NCI-H69 (cell line): ENCODE results near the gene TMEM163.
"Not testable (repeated sequence)": the region's sequence is repeated elsewhere in the genome, so short reads cannot be mapped to it uniquely, and the experiment has no call there.

Experiments used
- DNase-seq: peaks from one replicate; lab custom pipeline; 2025; lab: John Stamatoyannopoulos, UW

The TMEM163 gene

DNA sequence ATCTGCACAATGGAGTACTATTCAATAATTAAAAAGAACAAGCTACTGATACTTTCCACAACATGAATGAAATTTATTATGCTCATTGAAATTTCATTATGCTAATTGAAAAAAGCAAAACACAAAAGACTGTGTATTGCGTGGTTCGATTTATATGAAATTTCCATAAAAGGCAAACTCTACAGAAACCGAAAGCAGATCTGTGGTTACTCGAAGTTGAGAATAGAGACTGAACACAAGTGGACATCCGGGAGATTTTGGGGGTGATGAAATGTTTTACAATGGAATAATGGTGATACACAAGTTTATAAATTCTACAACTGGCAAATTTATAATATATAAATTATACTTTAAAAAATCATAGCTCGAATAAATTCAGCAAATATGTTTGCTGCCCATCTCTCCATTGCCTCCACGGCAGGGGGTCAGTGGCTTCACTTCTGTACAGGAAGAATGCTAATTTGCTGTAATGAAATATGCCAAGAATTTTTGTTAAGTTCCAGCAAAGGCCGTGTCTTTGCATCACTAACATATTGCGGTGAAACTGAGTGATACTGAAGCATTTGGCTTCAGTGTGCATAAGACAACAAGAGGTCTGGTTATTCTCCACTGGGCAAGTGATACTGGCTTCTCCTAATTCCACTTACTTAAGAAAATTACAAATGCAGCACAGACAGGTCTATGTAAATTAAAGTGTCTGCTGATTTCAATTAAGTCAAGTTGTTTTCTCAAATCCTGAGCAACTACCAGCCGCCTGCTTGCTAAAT, 96.7 kb downstream of the TMEM163 start:
- DNase-seq: no peak

DNA sequence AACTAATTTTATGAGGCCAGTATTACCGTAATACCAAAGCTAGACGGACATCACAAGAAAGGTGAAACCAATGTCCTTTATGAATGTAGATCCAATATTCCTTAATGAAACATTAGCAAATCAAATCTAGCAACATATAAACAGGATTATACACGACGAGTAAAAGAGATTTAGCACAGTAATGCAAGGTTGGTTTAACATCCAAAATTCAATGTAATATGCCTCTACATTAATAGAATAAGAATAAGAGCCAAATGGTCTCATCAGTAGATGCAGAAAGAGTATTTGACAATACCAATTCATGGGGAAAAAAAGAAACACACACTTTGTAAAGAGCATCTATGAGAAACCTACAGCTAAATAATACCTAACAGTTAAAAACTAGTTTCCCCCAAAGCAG, 99.5 kb downstream of the TMEM163 start:
- DNase-seq: no peak

DNA sequence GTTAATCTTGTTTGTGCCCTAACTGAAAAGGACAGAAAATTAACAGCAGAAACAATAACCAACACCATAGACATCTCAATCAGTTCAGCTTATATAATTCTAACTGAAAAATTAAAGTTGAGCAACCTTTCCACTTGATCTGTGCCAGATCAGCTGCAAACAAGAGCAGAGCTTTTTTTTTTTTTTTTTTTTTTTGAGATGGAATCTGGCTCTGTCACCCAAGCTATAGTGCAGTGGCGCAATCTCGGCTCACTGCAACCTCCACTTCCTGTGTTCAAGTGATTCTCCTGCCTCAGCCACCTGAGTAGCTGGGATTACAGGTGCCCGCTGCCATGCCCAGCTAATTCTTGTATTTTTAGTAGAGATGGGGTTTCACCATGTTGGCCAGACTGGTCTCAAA, 103.3 kb downstream of the TMEM163 start:
- DNase-seq: not testable (repeated sequence)

DNA sequence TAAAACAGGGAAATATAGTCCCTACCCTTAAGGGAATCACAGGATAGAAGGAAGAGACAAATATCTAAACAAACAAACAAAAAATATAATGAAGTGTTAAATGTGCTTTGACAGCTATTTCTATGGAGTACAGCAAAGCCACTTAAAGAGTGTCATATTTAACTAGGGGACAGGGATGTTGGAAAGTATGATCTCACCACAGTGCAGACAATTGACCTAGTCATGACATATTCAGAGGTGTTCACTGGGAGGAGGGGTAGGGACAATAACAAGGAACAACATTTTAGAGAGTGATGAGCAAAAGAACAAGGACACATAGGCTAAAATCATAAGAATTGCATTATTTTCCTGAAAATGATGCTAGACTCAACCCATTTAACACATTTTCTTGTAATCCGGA, 107.5 kb downstream of the TMEM163 start:
- DNase-seq: no peak

DNA sequence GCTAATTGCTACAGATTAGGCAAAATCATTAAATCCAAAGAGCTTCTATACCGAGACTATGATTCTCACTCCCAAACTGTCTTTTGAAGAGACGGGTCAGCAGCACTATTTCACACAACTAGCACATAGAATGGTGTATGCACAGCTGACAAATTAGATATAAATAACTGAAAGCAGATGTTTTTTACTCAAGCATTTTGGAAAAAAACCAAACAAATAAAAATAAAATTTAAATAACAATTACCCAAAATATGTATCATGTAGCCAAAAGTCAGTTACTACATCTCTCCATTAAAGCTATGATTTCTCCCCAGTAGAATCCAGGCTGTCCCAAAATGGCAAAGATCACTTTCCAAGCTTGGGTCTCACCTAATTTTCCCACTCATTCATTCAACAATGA, 107.9 kb downstream of the TMEM163 start:
- no peak for DNase-seq

DNA sequence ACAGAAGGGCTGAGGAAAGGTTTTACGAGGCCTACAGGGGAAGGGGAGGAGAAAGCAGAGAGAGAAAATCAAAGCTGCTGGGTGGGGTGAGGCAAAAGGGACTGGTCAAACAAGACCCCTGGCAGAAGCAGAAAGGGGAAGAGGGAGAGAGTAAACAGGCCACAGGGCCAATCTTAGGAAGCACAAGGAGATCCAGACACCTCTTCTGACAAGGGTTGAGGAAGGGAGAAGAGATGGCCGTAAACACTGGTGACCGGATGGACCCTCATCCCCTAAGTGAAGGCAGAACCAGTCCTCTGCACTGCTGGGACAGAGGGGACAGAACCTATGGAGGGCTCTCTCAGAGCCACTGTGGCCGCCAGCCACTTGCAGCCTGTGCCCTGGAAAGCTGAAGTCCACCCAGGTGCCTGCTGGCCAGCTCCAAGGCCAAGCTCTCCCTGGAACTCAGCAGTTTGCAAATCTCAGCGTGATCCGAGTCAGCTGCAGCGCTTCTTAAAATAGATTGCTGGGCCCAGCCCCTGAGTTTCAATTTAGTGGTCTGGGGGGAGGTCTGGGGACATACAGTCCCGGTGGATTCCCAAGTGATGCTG, 108.8 kb downstream of the TMEM163 start:
- no peak for DNase-seq

DNA sequence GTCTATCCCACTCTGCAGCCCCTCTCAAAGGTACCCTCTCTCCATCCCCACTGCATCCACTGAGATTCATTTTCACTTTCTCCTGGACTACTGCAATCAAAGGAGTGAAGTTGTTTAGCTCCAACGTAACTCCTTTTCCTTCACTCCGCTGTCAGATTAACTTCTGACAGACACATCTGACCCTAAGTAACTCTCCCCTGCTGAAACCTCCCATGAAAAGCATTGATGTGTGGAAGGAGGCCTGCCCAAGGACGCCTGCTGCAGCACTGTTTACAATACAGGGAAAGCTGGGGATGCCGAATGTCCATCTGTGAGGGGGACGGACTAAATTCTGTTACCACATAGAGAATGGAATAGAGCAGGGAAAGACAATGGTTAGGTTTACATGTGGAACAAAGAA, 114.8 kb downstream of the TMEM163 start:
- no peak for DNase-seq

DNA sequence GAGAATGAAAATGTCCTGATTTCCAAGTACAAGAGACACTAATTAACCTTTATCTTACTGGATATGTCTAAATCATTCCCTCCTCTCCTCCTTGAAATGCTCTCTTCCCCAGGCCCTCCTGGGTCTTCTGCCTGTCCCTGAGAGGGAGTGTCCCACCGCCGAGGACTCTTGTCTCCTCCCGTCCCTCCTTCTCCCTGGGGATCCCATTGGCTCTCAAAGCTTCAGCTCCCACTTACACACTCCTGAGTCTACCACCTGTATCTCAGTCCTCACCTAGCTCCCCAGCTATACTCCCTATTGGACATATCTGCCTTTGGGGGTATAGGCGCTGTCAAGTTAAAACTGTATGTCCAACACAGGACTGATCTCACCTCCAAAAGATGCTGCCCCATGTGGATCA, 116.1 kb downstream of the TMEM163 start:
- no peak for DNase-seq

DNA sequence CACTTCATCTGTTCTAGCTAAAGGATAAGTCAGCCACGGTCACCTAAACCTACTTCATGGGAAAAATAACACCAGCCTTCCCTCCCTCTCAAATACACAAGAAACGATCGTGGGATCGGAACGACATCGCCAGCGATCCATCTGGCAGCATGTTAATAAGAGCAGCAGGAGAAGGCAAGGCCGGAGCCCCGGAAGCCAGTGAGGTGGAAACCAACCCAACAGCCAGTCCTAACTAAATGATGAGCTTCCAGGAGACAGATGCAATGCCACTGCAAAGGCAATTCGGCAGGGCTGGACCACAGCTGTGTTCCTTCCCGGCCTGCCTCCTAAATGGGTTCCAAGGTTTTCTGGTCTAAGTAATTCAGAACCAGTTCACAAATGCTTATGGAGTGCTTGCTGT, 117.5 kb downstream of the TMEM163 start:
- DNase-seq: no peak

DNA sequence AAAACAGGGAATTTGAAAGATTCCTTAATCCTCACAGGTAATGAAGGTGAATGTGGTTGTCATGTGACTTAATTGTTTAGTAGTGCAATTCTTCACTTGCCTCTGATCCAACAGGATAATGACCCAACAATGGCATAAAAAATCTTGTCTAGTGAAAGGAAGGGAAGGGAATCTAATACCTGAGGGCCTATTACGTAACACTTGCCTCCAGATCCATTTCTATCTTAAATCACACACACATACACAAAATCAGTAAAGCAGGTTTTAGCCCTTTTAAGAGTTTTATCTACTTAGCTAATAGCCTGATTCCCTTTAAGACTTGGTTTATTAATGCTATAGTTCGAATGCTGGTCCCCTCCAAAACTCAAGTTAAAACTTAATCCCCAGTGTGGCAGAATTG, 118.6 kb downstream of the TMEM163 start:
- no peak for DNase-seq

DNA sequence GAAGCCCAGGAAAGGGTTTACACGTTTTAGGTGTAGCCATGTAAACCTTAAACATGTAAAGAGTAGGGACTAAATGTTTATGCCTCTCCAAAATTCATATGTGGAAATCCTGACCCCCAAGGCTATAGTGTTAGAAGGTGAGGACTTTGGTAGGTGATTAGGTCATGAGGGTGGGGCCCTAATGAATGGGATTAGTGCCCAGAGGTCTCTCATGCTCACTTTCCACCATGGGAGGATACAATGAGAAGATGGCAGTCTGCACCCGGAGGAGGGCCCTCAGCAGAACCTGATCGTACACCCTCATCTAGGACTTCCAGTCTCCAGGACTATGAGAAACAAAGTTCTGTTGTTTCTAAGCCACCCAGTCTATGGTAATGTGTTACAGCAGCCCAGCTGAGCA, 119.6 kb downstream of the TMEM163 start:
- no peak for DNase-seq

DNA sequence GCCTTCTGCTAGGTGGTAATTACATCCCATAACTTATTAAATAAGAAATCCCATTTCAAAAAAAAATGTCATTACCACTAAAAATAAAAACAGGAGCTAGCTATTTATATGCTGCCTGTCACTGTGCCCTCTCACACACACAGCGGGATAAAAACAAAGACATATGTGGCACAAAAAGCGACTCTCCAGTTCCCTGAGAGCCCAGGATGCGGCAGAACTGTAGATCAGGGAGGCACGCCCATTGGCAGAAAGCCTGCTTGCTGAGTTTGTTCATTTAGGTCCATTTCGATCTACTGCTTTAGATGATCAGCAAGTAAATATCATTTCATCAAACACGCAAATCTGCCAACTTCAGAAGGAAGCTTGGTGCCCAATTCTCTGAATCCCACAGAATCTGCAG, 124.4 kb downstream of the TMEM163 start:
- DNase-seq: peak; percentile 100

DNA sequence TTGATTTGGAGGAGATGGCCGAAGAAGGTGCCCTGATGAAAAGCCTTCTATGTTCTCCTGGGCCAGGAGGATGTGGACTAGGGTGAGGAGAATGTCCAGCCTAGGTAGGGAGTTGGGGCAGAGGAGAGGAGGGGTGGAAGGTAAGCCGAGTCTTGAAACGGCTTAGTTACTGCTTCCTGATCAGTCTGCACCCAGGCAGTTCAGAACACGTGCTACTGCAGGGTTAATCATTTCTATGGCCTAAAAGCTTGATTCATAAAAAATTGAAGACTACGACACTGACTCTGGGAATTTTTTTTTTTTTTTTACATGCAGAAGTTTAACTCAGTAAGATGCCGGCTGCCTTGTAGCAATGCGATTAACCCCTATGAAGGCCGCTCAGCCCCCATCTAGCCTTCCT, 125.3 kb downstream of the TMEM163 start:
- DNase-seq: no peak

DNA sequence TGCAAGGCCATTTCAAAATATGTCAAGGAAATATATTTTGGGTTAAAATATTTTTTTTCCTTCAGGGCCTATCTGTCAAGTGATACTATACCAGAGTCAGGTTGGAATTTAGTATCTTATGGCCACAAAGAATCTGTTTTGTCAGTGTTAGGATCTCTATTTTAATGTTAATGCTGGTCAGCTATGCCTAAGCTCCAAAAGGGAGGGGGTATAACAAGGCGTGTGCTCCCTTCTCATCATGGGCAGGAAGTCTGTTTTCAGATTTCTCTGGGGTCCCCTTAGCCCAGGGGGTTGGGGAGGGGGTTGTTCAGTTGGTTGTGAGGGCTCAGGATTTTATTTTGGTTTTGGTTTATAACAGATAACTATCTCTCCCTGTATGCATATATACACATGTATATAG, 126.4 kb downstream of the TMEM163 start:
- no peak for DNase-seq

DNA sequence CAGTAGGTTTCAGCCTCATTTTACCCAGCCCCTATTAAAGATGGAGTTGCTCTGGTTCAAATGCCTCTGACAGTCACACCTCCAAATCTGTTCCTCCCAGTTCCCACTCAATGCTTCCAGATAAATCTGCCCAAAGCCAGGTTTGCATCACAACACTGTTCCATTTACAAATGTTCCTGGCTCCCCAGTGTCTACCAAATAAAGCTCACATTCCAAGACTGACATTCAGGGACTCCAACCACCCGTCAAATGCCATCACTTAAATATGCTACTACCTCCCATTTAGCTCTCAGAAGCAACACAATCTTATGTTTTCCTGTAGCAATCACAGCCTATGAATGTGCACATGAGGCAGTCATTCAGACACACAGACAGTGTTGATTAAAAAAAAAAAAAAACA, 127.3 kb downstream of the TMEM163 start:
- no peak for DNase-seq

DNA sequence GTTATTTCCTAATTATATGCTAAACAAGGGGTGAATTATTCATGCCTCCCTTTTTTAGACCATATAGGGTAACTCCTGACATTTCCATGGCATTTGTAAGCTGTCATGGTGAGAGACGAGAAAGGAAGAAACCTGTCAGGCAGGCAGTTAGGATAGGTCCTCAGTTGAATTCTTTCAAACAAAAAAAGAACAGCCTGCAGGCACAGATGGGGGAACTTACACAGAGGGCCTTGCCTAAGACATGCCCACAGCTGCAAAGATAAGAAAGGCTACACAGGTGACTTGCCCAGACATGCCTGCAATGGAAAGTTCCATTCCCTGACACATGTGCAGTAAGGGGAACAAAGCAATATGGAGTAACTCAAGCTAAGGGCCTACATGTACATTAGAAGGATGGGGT, 128.1 kb downstream of the TMEM163 start:
- no peak for DNase-seq

DNA sequence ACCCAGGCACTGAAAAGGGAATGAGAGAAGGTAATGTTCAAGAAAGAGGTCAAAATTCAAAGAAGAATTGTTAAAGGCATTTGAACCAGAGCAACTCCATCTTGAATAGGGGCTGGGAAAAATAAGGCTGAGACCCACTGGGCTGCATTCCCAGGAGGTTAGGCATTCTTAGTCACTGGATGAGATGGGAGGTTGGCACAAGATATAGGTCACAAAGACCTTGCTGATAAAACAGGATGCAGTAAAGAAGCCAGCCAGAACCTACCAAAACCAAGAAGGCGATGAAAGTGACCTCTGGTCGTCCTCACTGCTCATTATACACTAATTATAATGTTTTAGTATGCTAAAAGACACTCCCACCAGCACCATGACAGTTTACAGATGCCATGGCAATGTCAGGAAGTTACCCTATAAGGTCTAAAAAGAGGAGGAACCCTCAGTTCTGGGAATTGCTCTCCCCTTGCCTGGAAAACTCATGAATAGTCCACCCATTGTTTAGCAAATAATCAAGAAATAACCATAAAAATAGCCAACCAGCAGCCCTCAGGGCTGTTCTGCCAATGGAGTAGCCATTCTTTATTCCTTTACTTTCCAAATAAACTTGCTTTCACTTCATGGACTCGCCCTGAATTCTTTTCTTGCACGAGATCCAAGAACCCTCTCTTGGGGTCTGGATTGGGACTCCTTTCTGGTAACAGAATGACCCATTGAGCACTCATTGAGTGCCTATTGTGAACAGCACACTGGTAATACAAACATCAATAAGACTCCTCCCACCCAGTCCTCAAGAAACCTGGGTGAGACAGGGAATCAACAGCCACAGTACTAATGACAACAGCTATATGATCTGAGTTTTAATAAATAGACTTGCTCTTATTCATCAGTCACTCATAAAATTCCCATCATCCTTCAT, 129.4 kb downstream of the TMEM163 start:
- not testable (repeated sequence) for DNase-seq

DNA sequence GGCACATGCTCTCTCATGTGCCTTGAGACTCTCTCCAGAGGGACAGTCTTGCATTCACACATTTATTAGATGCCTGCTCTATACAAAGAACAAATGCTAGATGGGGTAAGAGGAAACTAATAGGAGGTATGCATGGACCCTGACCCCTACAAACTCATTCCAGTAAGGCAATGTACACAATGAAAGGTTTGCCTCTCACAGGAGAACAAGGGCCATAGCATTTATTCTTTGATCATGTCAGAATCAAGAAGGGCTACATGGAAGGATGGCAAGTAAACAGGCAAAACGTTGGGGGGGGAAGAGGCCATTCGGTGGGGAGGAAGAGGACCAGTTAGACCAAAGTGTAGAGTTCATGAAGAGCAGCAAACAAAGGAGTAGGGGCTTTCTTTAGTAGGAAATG, 130.2 kb downstream of the TMEM163 start:
- DNase-seq: no peak

DNA sequence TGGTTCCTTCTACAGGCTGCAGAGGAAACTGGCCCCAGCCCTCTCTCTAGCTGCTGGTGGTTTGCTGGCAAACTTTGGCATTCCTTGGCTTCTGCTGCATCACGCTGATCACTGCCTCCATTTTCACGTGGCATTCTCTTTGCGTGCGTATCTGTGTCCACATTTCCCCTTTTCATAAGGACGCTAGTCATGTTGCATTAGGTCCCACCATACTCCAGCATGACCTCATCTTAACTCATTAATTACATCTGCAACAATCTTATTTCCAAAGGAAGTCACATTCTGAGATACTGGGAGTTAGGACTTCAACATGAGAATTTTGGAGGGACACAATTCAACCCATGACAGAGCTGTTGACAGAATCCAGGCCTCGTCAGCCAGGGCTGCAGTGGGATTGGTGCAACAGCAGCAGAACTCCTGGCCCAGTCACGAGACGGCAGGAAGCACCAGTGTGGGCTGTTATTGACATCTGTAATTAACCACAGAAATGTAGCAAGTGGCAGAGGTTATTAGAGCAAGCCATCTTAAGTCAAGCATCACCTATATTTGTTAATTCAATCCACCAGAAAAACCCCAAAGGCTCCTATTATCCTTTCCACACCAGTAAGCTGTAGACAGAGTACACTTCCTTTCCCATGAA, 132.4 kb downstream of the TMEM163 start:
- DNase-seq: no peak

DNA sequence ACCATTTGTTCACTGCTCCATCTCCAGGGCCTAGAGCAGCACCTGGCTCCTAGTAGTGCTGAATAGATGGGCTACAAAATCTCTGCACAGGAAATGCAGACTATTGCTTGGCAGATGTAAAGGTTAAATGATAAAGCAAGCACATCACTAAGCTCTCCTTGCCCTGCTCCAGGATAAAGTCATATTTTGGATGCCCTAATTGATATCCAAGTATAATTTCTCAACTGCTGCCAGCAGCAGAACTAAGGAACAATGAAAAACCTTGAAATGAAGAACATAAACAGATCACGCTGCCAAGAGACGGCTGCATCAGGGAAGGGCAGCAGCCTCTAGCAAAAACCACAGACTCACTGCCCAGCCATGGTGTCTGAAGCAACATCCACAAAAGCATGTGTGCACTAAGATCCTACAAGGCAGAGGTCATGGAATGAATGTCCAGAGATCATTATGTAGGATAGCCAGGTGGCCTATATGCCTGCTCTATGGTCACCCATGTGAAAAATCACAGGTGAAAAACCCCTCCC, 134.7 kb downstream of the TMEM163 start:
- no peak for DNase-seq

DNA sequence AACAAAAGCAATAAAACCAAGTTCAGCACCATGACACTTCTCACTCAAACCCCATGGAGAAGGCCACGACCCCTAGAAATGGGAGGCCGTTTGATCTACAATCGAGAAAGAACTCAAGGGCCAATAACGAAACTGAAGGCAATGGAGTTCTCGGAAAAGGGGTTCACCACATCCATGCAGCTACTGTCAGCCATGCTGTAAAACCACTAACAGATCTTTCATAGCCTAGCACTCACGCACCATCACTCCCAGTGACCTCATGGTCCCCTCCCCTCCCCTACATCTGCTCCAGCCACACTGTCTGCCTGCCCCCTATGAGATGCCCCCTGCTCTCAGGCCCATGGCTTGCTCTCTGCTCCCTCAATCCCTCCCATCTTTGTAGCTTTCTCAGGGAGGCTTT, 135.3 kb downstream of the TMEM163 start:
- no peak for DNase-seq

DNA sequence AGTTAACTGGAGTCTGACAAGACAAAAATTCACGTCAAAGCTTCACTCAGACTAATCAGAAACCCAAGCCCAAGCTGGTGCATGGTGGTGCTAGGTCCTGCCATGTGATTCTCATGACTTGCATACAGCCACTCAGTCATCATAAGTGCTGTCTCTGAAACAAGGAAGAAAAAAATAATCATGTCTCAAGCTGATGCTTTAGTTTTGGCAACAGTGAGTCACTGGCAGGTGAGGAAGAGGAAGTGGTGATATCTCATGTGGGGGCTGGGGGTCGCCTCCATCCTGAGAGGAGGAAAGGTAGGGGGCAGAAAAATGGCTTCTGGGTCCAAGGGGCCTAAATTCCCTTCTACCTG, 136.3 kb downstream of the TMEM163 start:
- no peak for DNase-seq
